OCI-LY1 (cell line): ENCODE results near the gene CSF1.

Experiments
- H2AFZ ChIP-seq: fragments of 200-600 bp; sonication (generic), shearing (Covaris generic); 2 replicates; pipeline ENCODE4 v1.6.0; 2014; ENCODE audit warnings: antibody characterized with exemption, mild to moderate bottlenecking, low read length
- H3F3A ChIP-seq: fragments of 200-600 bp; sonication (generic), shearing (Covaris generic); 2 replicates; pipeline ENCODE4 v1.6.0; 2014; ENCODE audit warnings: mild to moderate bottlenecking, antibody characterized with exemption, low read length, moderate library complexity; ENCODE audit not compliant: insufficient read depth
- H3K27ac ChIP-seq: fragments of 200-600 bp; sonication (generic); 2 replicates; pipeline ENCODE4 v1.5.1; 2014; ENCODE audit warnings: low read length, mixed run types, mild to moderate bottlenecking, low read depth; ENCODE audit not compliant: poor library complexity, severe bottlenecking
- H3K27me3 ChIP-seq: fragments of 200-600 bp; sonication (generic); 2 replicates; pipeline ENCODE4 v1.6.0; 2014; ENCODE audit warnings: antibody characterized with exemption, mild to moderate bottlenecking, low read length, moderate library complexity; ENCODE audit not compliant: insufficient read depth
- H3K36me3 ChIP-seq: fragments of 200-600 bp; sonication (generic); 2 replicates; pipeline ENCODE4 v1.6.1; 2014; ENCODE audit warnings: mild to moderate bottlenecking, antibody characterized with exemption, low read length, moderate library complexity, mixed read lengths; ENCODE audit not compliant: insufficient read depth
- H3K4me1 ChIP-seq: fragments of 200-600 bp; sonication (generic); 2 replicates; pipeline ENCODE4 v1.5.1; 2014; ENCODE audit warnings: mild to moderate bottlenecking, low read length, moderate library complexity; ENCODE audit not compliant: insufficient read depth, severe bottlenecking
- H3K4me2 ChIP-seq: fragments of 200-600 bp; sonication (generic), shearing (Covaris generic); 2 replicates; pipeline ENCODE4 v1.6.1; 2014; ENCODE audit warnings: low read length
- H3K4me3 ChIP-seq: fragments of 200-600 bp; sonication (generic); 2 replicates; pipeline ENCODE4 v1.5.1; 2014; ENCODE audit warnings: low read length, low read depth, mild to moderate bottlenecking, mixed read lengths; ENCODE audit not compliant: poor library complexity, severe bottlenecking
- H3K79me2 ChIP-seq: fragments of 200-600 bp; shearing (Covaris generic); 2 replicates; pipeline ENCODE4 v1.6.1; 2016; ENCODE audit warnings: mixed run types, low read length, mixed read lengths; ENCODE audit not compliant: insufficient read depth
- H3K9ac ChIP-seq: fragments of 200-600 bp; sonication (generic), shearing (Covaris generic); 2 replicates; pipeline ENCODE4 v1.6.1; 2014; ENCODE audit warnings: mild to moderate bottlenecking, low read length, mixed read lengths
- H3K9me2 ChIP-seq: fragments of 200-600 bp; sonication (generic), shearing (Covaris generic); 2 replicates; pipeline ENCODE4 v1.6.1; 2014; ENCODE audit warnings: low read depth, mild to moderate bottlenecking, low read length, mixed read lengths
- H3K9me3 ChIP-seq: fragments of 200-600 bp; shearing (Covaris generic); 2 replicates; pipeline ENCODE4 v1.6.1; 2014; ENCODE audit warnings: low read length, mixed read lengths
- H4K20me1 ChIP-seq: fragments of 200-600 bp; sonication (generic), shearing (Covaris generic); 2 replicates; pipeline ENCODE4 v1.6.0; 2016; ENCODE audit warnings: mild to moderate bottlenecking, low read length; ENCODE audit not compliant: insufficient read depth
- EZH2 ChIP-seq: fragments of 200-600 bp; sonication (generic), shearing (Covaris generic); IDR thresholded peaks from 2 replicates; pipeline ENCODE4 v1.8.0; 2017; ENCODE audit warnings: borderline replicate concordance, mixed run types, mild to moderate bottlenecking, antibody characterized with exemption, low read length, moderate library complexity, mixed read lengths
- TF ChIP-seq, protein P1 (sequence below): fragments of 200-600 bp; sonication (generic), shearing (Covaris generic); IDR thresholded peaks from 2 replicates; pipeline ENCODE4 v1.5.1; 2017; ENCODE audit warnings: mild to moderate bottlenecking, antibody characterized with exemption, low read length, moderate library complexity, mixed read lengths

The CSF1 gene

DNA sequence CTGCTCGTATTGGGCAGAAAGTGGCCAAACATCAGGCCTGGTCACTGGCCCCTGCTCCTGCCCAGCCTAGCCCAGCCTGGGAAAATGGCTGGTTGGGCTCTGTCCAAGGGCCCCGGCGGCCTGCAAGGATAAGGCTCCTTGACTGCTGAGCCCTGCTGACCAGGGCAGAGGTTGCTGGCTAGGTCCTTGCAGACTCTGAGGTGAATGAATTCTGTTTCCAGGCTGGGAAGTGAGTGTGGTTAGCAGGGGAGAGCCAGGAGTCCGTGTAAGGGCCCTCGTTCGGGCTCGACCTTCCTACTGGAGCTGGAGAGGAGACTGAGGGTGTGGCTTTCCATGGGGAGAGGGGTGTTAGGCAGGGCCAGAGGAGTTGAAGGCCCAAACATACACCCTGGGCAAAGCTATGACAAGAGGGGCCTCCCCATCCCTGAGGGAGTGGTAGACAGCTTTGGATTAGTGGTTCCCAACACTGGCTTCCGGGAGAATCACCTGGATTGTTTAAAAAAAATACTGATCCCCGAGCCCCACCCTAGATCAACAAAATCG is 20.6 kb downstream of the CSF1 start:
- H3K36me3 ChIP-seq: no peaks in the 10 kb centered on the region
- no peaks in the 10 kb centered on the region for H3K79me2 ChIP-seq
- no peak overlapping the region for H3K27ac ChIP-seq
- no peaks in the 10 kb centered on the region for H3K9me3 ChIP-seq
- no peaks in the 10 kb centered on the region for H3K9me2 ChIP-seq
- H3K4me1 ChIP-seq: no peaks in the 10 kb centered on the region
- H3K4me2 ChIP-seq: no peak overlapping the region
- TF ChIP-seq, protein P1, sequence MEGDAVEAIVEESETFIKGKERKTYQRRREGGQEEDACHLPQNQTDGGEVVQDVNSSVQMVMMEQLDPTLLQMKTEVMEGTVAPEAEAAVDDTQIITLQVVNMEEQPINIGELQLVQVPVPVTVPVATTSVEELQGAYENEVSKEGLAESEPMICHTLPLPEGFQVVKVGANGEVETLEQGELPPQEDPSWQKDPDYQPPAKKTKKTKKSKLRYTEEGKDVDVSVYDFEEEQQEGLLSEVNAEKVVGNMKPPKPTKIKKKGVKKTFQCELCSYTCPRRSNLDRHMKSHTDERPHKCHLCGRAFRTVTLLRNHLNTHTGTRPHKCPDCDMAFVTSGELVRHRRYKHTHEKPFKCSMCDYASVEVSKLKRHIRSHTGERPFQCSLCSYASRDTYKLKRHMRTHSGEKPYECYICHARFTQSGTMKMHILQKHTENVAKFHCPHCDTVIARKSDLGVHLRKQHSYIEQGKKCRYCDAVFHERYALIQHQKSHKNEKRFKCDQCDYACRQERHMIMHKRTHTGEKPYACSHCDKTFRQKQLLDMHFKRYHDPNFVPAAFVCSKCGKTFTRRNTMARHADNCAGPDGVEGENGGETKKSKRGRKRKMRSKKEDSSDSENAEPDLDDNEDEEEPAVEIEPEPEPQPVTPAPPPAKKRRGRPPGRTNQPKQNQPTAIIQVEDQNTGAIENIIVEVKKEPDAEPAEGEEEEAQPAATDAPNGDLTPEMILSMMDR: no peak
- TF ChIP-seq EZH2: no peak
- H3K27me3 ChIP-seq: no peaks in the 10 kb centered on the region
- H2AFZ ChIP-seq: no peak overlapping the region
- no peak overlapping the region for H3K9ac ChIP-seq
- H3F3A ChIP-seq: no peaks in the 10 kb centered on the region
- no peaks in the 10 kb centered on the region for H4K20me1 ChIP-seq
- H3K4me3 ChIP-seq: no peak overlapping the region

DNA sequence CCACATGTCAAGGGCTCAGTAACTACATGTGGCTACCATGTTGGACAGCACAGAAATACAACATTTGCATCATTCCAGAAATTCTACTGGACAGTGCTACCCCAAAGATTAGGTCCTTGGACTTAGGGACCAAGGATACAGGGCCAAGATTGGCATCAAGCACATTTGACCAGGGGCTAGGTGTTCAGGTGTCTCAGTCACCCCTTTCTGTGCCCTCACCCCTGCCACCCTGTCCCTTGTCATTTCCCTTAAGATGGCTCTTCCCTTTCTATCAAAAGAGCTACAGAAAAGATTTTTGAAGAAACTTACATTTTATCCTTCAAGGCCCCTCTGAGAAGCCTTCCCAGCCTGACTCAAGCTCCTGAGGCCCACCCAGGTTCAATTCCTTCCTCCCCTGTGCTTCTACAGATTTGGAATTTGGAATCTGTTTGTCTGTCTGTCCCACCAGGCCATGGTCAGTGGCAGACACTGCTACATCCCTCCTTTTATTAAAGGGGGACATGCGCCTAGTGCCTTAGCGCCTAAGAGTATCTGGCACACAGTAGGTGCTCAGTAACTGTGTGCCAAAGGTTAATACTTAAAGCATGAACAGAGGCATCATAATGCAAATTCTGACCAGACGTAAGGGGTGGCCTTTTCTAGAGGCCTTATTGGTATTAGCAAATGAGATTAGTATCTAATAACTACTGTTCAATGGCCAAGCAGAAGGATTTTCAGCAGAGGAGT is 21.4 kb downstream of the CSF1 start:
- H3K36me3 ChIP-seq: no peaks in the 10 kb centered on the region
- no peaks in the 10 kb centered on the region for H3K9me3 ChIP-seq
- TF ChIP-seq, protein P1: no peak
- no peak for TF ChIP-seq EZH2
- H3K27ac ChIP-seq: no peak overlapping the region
- no peaks in the 10 kb centered on the region for H3K9me2 ChIP-seq
- no peak overlapping the region for H3K4me3 ChIP-seq
- H3K9ac ChIP-seq: no peak overlapping the region
- H3F3A ChIP-seq: no peaks in the 10 kb centered on the region
- no peaks in the 10 kb centered on the region for H3K27me3 ChIP-seq
- no peak overlapping the region for H2AFZ ChIP-seq
- H4K20me1 ChIP-seq: no peaks in the 10 kb centered on the region
- no peaks in the 10 kb centered on the region for H3K4me1 ChIP-seq
- no peaks in the 10 kb centered on the region for H3K79me2 ChIP-seq
- no peak overlapping the region for H3K4me2 ChIP-seq

DNA sequence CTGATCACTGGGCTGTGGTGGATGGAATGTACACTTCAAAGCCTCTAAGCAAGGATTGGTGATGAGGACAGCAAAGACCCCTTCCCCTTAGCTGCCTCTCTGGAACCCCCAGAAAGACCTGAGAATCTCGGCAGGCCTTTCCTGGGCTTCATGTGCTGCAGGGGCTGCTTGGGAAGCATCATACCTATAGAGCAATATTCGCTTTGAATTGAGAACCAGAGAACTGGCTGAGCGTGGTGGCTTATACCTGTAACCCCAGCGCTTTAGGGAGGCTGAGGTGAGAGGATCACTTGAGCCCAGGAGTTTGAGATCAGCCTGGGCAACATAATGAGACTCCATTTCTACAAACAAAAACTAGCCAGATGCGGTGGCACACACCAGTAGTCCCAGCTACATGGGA is 22.0 kb downstream of the CSF1 start:
- Histone ChIP-seq H3K79me2 (no peaks in the 10 kb centered on the region), H3K9me2 (no peaks in the 10 kb centered on the region), H3K9me3 (no peaks in the 10 kb centered on the region), H3K27ac (no peak overlapping the region), H2AFZ (no peak overlapping the region), H3K36me3 (no peaks in the 10 kb centered on the region), H3K9ac (no peak overlapping the region), H3K4me1 (no peaks in the 10 kb centered on the region), H3K4me2 (no peak overlapping the region), H4K20me1 (no peaks in the 10 kb centered on the region), H3F3A (no peaks in the 10 kb centered on the region), H3K27me3 (no peaks in the 10 kb centered on the region), H3K4me3 (no peak overlapping the region)
- TF ChIP-seq EZH2: no peak
